Liver (tissue), 3 donors: ENCODE results near the gene TSPAN13.

Experiments
- GABPA ChIP-seq, 2 donors: IDR thresholded peaks in 1 of 2; conservative IDR thresholded peaks in 1 of 2; 2 replicates each; pipeline ENCODE4 v1.6.1; 2016; ENCODE audit warnings: antibody characterized with exemption in 2 of 2, mild to moderate bottlenecking in 1 of 2, moderate library complexity in 1 of 2
- HNF4G ChIP-seq: IDR thresholded peaks from 2 replicates; pipeline ENCODE4 v1.6.1; 2016; ENCODE audit warnings: antibody characterized with exemption
- RAD21 ChIP-seq, 2 donors: IDR thresholded peaks; 2 replicates each; pipeline ENCODE4 v1.6.1; 2016; ENCODE audit warnings: antibody characterized with exemption in 2 of 2, mild to moderate bottlenecking in 2 of 2
- SP1 ChIP-seq: IDR thresholded peaks from 2 replicates; pipeline ENCODE4 v1.6.1; 2018; ENCODE audit warnings: antibody characterized with exemption, mild to moderate bottlenecking
- TF ChIP-seq, protein P1 (sequence below): fragments of 150-350 bp; IDR thresholded peaks from 2 replicates; pipeline ENCODE4 v1.5.1; 2017; ENCODE audit warnings: improper control_type of control experiment, low read depth, low read length; ENCODE audit not compliant: missing input control
- TF ChIP-seq, protein P2 (sequence below): IDR thresholded peaks from 2 replicates; pipeline ENCODE4 v1.6.1; 2016; ENCODE audit warnings: antibody characterized with exemption
- donor health status: healthy.
- donor health status: healthy.

DNA sequence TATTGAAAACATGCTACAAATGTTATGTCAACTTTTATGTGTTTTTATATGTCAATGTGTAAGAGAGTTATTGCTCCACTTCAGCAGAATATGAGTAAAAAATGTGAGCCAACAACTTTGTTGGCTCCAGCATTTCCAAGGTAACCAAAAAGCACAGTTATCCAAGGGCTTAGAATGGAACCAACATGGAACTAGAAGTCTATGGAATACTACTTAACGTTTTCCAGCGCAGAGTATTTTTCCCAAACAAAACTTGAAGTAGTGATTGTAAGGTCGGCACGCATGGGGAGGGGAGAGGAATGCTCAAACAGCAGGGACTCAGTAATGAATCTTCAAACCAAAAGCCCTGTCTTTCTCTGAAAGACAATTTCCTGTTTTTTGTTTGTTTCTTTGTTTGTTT is 45.0 kb upstream of the TSPAN13 start:
- TF ChIP-seq, protein P1, sequence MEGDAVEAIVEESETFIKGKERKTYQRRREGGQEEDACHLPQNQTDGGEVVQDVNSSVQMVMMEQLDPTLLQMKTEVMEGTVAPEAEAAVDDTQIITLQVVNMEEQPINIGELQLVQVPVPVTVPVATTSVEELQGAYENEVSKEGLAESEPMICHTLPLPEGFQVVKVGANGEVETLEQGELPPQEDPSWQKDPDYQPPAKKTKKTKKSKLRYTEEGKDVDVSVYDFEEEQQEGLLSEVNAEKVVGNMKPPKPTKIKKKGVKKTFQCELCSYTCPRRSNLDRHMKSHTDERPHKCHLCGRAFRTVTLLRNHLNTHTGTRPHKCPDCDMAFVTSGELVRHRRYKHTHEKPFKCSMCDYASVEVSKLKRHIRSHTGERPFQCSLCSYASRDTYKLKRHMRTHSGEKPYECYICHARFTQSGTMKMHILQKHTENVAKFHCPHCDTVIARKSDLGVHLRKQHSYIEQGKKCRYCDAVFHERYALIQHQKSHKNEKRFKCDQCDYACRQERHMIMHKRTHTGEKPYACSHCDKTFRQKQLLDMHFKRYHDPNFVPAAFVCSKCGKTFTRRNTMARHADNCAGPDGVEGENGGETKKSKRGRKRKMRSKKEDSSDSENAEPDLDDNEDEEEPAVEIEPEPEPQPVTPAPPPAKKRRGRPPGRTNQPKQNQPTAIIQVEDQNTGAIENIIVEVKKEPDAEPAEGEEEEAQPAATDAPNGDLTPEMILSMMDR = no peak
- TF ChIP-seq, protein P2, sequence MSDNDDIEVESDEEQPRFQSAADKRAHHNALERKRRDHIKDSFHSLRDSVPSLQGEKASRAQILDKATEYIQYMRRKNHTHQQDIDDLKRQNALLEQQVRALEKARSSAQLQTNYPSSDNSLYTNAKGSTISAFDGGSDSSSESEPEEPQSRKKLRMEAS = no peak
- TF ChIP-seq SP1 = no peak
- no peak for TF ChIP-seq GABPA (IDR thresholded peaks at IDR 0.05 in 1 of 2, conservative IDR thresholded peaks at IDR 0.05 in 1 of 2)
- no peak for TF ChIP-seq RAD21 (IDR thresholded peaks at IDR 0.05)
- TF ChIP-seq HNF4G = no peak
